GM12891 (cell line): ENCODE results near the gene COL3A1.

Experiments used
- POLR2A ChIP-seq: IDR thresholded peaks from 2 replicates; pipeline ENCODE4 v1.6.1; 2011; ENCODE audit warnings: low read depth, low read length, control low read depth
- POLR2AphosphoS5 ChIP-seq: IDR thresholded peaks from 2 replicates; pipeline ENCODE4 v1.6.1; 2011; ENCODE audit warnings: low read depth, low read length, control low read depth
- SPI1 ChIP-seq: IDR thresholded peaks from 2 replicates; pipeline ENCODE4 v1.6.1; 2011; ENCODE audit warnings: low read depth, low read length, control low read depth
- TAF1 ChIP-seq: IDR thresholded peaks from 2 replicates; pipeline ENCODE4 v1.6.1; 2011; ENCODE audit warnings: low read depth, low read length, control low read depth

DNA sequence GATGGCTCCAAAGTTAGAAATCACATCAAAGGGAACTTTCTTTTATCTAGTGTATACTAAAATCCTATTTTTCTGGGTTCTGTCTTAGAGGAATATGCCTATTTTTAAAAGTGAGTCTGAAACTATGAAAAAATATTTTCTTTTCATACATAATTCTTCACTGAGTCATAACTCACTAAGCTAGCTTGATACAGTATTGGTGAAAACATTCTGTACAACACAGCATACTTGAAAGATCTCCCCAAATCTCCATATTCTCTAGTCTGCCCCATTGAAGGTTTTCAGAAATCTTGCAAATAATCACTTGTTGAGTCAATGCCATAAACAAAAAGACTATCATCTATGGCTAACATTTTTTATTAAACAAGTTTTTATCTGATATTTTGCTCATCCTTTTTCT lies 44.5 kb downstream of the COL3A1 start:
- TF ChIP-seq POLR2AphosphoS5 (no peak), POLR2A (no peak), TAF1 (no peak), SPI1 (no peak)
